Esophagus mucosa (tissue), 1 donor: ENCODE data around the gene ERAP2. TPM values are rescaled to one million over a fixed set of nuclear protein-coding genes. Genes with fewer than 3 reads are reported as not detected.
"Not testable (repeated sequence)": the region's sequence is repeated elsewhere in the genome, so short reads cannot be mapped to it uniquely, and the experiment has no call there.

Experiments used
- ATAC-seq: fragments of 200-7000 bp; cut with Tn5 transposase; one replicate; pipeline ENCODE4 v1.9.1; 2020
- total RNA-seq: library from RNA; stranded (reverse); gene quantifications from one replicate; pipeline ENCODE4 v1.2.4, GENCODE V29; 2023
- donor health status: DM: yes; HTN: yes; CAD: no.

The ERAP2 gene
- total RNA-seq, 1 donor from 2014 or later: 1.3 TPM

- no peak for ATAC-seq
These were observed 25.5 kb downstream of the ERAP2 start for GRCh38 chr5:96901841-96902240.

- ATAC-seq: no peak
These were observed 26.6 kb downstream of the ERAP2 start for GRCh38 chr5:96902876-96903275.

- no peak for ATAC-seq
These were observed 27.0 kb downstream of the ERAP2 start for GRCh38 chr5:96903300-96903699.

GRCh38 chr5:96904054-96904931 is 28.0 kb downstream of the ERAP2 start:
- ATAC-seq: no peak

GRCh38 chr5:96905864-96906263 is 29.6 kb downstream of the ERAP2 start:
- no peak for ATAC-seq

GRCh38 chr5:96909003-96909402 is 32.7 kb downstream of the ERAP2 start:
- no peak for ATAC-seq

GRCh38 chr5:96909435-96909834 is 33.1 kb downstream of the ERAP2 start:
- no peak for ATAC-seq

GRCh38 chr5:96911139-96911538 is 34.8 kb downstream of the ERAP2 start:
- no peak for ATAC-seq

- no peak for ATAC-seq
These were observed 36.9 kb downstream of the ERAP2 start for GRCh38 chr5:96913233-96913632.

- ATAC-seq: peak; percentile 45
These were observed 43.5 kb downstream of the ERAP2 start for GRCh38 chr5:96919754-96920197.

GRCh38 chr5:96920744-96921355 is 44.5 kb downstream of the ERAP2 start:
- no peak for ATAC-seq

GRCh38 chr5:96922499-96923244 is 46.4 kb downstream of the ERAP2 start:
- no peak for ATAC-seq

- ATAC-seq: peak; percentile 54
These were observed 47.7 kb downstream of the ERAP2 start for GRCh38 chr5:96924016-96924443.

GRCh38 chr5:96926276-96926675 is 50.0 kb downstream of the ERAP2 start:
- no peak for ATAC-seq

- no peak for ATAC-seq
These were observed 50.7 kb downstream of the ERAP2 start for GRCh38 chr5:96927008-96927407.

- ATAC-seq: no peak
These were observed 52.8 kb downstream of the ERAP2 start for GRCh38 chr5:96928931-96929708.

- ATAC-seq: no peak
These were observed 53.8 kb downstream of the ERAP2 start for GRCh38 chr5:96930058-96930457.

GRCh38 chr5:96930589-96930988 is 54.3 kb downstream of the ERAP2 start:
- no peak for ATAC-seq

- not testable (repeated sequence) for ATAC-seq
These were observed 54.7 kb downstream of the ERAP2 start for GRCh38 chr5:96931037-96931436.

GRCh38 chr5:96931605-96932004 is 55.3 kb downstream of the ERAP2 start:
- ATAC-seq: no peak

- no peak for ATAC-seq
These were observed 55.7 kb downstream of the ERAP2 start for GRCh38 chr5:96932026-96932425.
